Smooth muscle cell (in vitro differentiated cells): Measurements from ENCODE around the gene SUPT4H1. TPM values are rescaled to one million over a fixed set of nuclear protein-coding genes. Genes with fewer than 3 reads are reported as not detected.

ENCODE experiments used
- DNase-seq: peaks from one replicate; lab custom pipeline; 2025; ENCODE audit not compliant: unreplicated experiment; lab: John Stamatoyannopoulos, UW
- H2AFZ ChIP-seq: fragments of 200-600 bp; sonication (generic); 2 replicates; pipeline ENCODE4 v1.6.0; 2016; ENCODE audit warnings: antibody characterized with exemption, low read depth, mild to moderate bottlenecking
- H3F3A ChIP-seq: fragments of 200-600 bp; sonication (generic); 2 replicates; pipeline ENCODE4 v1.6.0; 2017; ENCODE audit warnings: antibody characterized with exemption, low read depth
- H3K27ac ChIP-seq: fragments of 200-600 bp; sonication (generic); 2 replicates; pipeline ENCODE4 v1.5.1; 2016; ENCODE audit warnings: low read depth, mild to moderate bottlenecking
- H3K27me3 ChIP-seq: fragments of 200-600 bp; sonication (generic); 2 replicates; pipeline ENCODE4 v1.6.1; 2016; ENCODE audit warnings: low read depth, mild to moderate bottlenecking
- H3K36me3 ChIP-seq: fragments of 200-600 bp; sonication (generic); 2 replicates; pipeline ENCODE4 v1.5.1; 2016; ENCODE audit warnings: low read depth
- H3K4me1 ChIP-seq: fragments of 200-600 bp; sonication (generic); 2 replicates; pipeline ENCODE4 v1.5.1; 2016; ENCODE audit warnings: low read depth
- H3K4me2 ChIP-seq: fragments of 200-600 bp; sonication (generic); 2 replicates; pipeline ENCODE4 v1.6.0; 2016; ENCODE audit warnings: mild to moderate bottlenecking
- H3K4me3 ChIP-seq: fragments of 200-600 bp; sonication (generic); 2 replicates; pipeline ENCODE4 v1.5.1; 2016; ENCODE audit warnings: mild to moderate bottlenecking
- H3K79me2 ChIP-seq: fragments of 200-600 bp; sonication (generic); 2 replicates; pipeline ENCODE4 v1.6.0; 2016; ENCODE audit warnings: low read depth, mild to moderate bottlenecking
- H3K9ac ChIP-seq: fragments of 200-600 bp; sonication (generic); 2 replicates; pipeline ENCODE4 v1.6.0; 2016; ENCODE audit warnings: low read depth
- H3K9me3 ChIP-seq: fragments of 200-600 bp; sonication (generic); replicated peaks from 2 replicates; pipeline ENCODE4 v1.5.1; 2016; ENCODE audit warnings: low read depth
- H4K20me1 ChIP-seq: fragments of 200-600 bp; sonication (generic); 2 replicates; pipeline ENCODE4 v1.6.0; 2016; ENCODE audit warnings: low read depth
- WGBS: methylation state at CpG from one replicate; pipeline ENCODE4 v1.1.7; 2016; ENCODE audit warnings: low lambda C conversion rate; 5-methylcytosine and 5-hydroxymethylcytosine counted together
- polyA plus RNA-seq: library from polyadenylated mRNA; unstranded; fragments of >200 nt; fragmentation: Nextera tagmentation; extraction: Ambion mirVana; gene quantifications from 2 replicates; pipeline ENCODE4 v1.2.1, GENCODE V29; 2016
- total RNA-seq: library from RNA; depleted of rRNA; stranded (reverse); fragments of >200 nt; gene quantifications from 2 replicates; pipeline ENCODE4 v1.2.3, GENCODE V29; 2014
- TF ChIP-seq, protein P1 (sequence below): fragments of 200-600 bp; sonication (generic); IDR thresholded peaks from 2 replicates; pipeline ENCODE4 v1.5.1; 2017; ENCODE audit warnings: borderline replicate concordance, mild to moderate bottlenecking, antibody characterized with exemption; ENCODE audit not compliant: insufficient read depth, poor library complexity, severe bottlenecking

The SUPT4H1 gene
- total and polyA plus RNA-seq, 2 experiments from 2014 or later, result 66.1 to 107 TPM

DNA sequence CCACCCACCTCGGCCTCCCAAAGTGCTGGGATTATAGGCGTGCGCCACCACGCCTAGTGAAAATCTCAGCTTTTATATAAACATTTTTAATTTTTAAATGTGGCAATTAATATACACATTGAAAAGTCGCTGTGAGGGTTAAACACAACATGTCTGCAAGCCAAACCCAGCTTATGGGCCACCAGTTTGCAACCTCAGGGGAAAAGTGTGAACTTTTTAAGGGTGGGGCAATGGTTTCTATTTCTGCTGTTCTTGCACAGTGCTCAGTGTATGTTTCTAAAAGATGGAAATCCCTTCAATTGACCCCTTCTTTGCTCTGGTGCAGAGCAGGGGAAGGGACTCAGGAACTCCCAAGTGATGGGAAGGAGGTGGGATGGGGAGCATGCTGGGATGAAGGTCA is 18.3 kb upstream of the SUPT4H1 start:
- H3K79me2 ChIP-seq, result no peaks in the 10 kb centered on the region

DNA sequence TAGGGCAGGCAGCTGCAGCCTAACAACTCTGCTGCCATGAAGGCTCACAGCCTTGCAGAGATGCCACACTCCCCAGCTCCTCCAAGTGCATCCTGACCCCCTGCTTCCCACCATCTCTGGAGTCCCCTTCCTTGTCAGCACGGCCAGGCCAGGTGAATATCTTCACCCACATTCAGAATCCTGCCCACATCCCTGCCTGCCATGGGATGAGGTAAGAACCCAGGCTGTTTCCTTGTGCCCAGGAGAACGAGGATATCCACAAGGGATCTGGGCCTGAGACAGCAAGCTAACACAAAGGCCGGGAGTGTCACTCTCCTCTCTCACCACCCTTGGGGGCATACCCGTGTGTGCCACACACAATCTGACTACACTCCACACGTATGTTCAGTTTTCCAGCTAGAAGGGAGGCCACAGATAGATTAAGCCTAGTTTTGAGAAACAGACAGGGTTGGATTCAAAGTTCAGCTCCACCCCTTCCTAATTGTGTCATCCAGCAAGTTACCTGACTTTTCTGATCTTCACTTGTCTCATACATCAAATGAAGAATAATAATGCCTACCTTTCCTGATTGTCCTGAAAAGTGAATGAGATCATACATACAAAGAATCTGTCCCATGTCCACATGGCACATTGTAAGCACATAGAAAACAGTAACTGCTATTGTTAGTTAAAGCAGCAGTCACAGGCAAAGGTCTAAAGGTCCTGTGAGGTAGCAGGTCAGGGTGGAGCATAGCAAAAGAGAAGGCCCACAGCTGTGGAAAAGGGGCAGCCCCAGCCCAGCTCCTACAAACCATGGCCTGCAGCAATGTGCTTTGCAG is 17.4 kb upstream of the SUPT4H1 start:
- H3K4me2 ChIP-seq, result no peak overlapping the region
- H3K4me1 ChIP-seq, result peaks cover 4% of the 10 kb centered on the region
- TF ChIP-seq, protein P1, sequence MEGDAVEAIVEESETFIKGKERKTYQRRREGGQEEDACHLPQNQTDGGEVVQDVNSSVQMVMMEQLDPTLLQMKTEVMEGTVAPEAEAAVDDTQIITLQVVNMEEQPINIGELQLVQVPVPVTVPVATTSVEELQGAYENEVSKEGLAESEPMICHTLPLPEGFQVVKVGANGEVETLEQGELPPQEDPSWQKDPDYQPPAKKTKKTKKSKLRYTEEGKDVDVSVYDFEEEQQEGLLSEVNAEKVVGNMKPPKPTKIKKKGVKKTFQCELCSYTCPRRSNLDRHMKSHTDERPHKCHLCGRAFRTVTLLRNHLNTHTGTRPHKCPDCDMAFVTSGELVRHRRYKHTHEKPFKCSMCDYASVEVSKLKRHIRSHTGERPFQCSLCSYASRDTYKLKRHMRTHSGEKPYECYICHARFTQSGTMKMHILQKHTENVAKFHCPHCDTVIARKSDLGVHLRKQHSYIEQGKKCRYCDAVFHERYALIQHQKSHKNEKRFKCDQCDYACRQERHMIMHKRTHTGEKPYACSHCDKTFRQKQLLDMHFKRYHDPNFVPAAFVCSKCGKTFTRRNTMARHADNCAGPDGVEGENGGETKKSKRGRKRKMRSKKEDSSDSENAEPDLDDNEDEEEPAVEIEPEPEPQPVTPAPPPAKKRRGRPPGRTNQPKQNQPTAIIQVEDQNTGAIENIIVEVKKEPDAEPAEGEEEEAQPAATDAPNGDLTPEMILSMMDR, result no peak
- no peaks in the 10 kb centered on the region for H3K9me3 ChIP-seq
- WGBS, result 90% methylated on average over 5 of the region's 5 CpGs
- no peak overlapping the region for H3K27ac ChIP-seq
- H3K79me2 ChIP-seq, result no peaks in the 10 kb centered on the region
- DNase-seq, result no peak
- H4K20me1 ChIP-seq, result no peaks in the 10 kb centered on the region
- no peak overlapping the region for H2AFZ ChIP-seq
- H3K9ac ChIP-seq, result no peak overlapping the region
- H3K27me3 ChIP-seq, result no peaks in the 10 kb centered on the region
- no peak overlapping the region for H3K4me3 ChIP-seq
- H3F3A ChIP-seq, result peaks cover 5% of the 10 kb centered on the region
- no peaks in the 10 kb centered on the region for H3K36me3 ChIP-seq

More for the DNA sequence above, 18.3 kb upstream of the SUPT4H1 start:
- no peak overlapping the region for H3K27ac ChIP-seq
- H3K36me3 ChIP-seq, result no peaks in the 10 kb centered on the region
- H3K9me3 ChIP-seq, result no peaks in the 10 kb centered on the region
- H3K4me2 ChIP-seq, result no peak overlapping the region
- H3K4me1 ChIP-seq, result no peaks in the 10 kb centered on the region
- no peak for DNase-seq
- H3K27me3 ChIP-seq, result no peaks in the 10 kb centered on the region
- no peak overlapping the region for H3K4me3 ChIP-seq
- H3K9ac ChIP-seq, result no peak overlapping the region
- whole genome bisulfite sequencing, result 96% methylated on average over 5 of the region's 5 CpGs
- TF ChIP-seq, protein P1, result no peak
- peaks cover 5% of the 10 kb centered on the region for H3F3A ChIP-seq
- no peaks in the 10 kb centered on the region for H4K20me1 ChIP-seq
- H2AFZ ChIP-seq, result no peak overlapping the region

DNA sequence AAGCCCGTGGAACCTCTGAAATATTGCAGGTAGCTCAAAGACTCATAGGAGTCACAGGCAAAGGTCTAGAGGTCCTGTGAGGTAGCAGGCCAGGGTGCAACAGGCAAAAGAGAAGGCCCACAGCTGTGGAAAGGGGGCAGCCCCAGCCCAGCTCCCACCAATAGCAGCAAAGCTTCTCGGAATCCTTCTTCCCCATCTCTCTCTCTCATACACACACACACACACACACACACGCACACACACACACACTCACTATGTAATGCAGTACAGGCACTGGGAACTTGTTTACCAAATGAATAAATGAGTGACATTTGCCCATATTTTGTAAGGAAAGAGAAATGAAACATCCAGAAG is 16.8 kb upstream of the SUPT4H1 start:
- no peak for DNase-seq
- no peaks in the 10 kb centered on the region for H3K79me2 ChIP-seq
- TF ChIP-seq, protein P1, result no peak
- no peak overlapping the region for H2AFZ ChIP-seq
- 92% methylated on average over 3 of the region's 3 CpGs for WGBS
- no peaks in the 10 kb centered on the region for H3K36me3 ChIP-seq
- no peak overlapping the region for H3K4me3 ChIP-seq
- no peak overlapping the region for H3K4me2 ChIP-seq
- no peaks in the 10 kb centered on the region for H3K9me3 ChIP-seq
- H3K27ac ChIP-seq, result no peak overlapping the region
- peaks cover 5% of the 10 kb centered on the region for H3F3A ChIP-seq
- no peaks in the 10 kb centered on the region for H4K20me1 ChIP-seq
- H3K9ac ChIP-seq, result no peak overlapping the region
- H3K4me1 ChIP-seq, result peaks cover 9% of the 10 kb centered on the region
- H3K27me3 ChIP-seq, result no peaks in the 10 kb centered on the region

DNA sequence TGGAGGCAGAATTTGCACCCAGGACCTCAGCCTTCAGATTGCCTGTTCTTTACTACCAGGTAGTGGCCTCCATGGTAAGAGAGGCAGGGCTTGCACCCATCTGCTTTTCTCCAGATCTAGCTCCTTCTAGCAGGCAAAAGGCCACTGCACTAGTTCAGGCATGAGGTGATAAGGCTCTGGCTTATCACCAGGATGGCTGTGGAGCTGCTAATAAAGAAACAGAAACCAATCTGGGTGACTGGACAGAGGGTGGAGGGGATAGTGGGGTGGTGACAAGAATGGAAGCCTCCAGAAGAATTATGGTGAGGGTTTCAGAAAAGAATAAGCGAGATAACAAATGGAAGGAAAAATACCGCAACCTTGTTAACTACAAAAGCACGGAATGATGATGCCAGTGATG is 15.5 kb upstream of the SUPT4H1 start:
- peaks cover 9% of the 10 kb centered on the region for H3K4me1 ChIP-seq
- TF ChIP-seq, protein P1, result no peak

More for the DNA sequence above, 15.5 kb upstream of the SUPT4H1 start:
- no peak overlapping the region for H3K4me3 ChIP-seq
- H3K27me3 ChIP-seq, result no peaks in the 10 kb centered on the region
- no peak overlapping the region for H3K4me2 ChIP-seq
- H3K27ac ChIP-seq, result no peak overlapping the region
- H3K9ac ChIP-seq, result no peak overlapping the region
- no peaks in the 10 kb centered on the region for H3K9me3 ChIP-seq
- no peak overlapping the region for H2AFZ ChIP-seq
- peaks cover 5% of the 10 kb centered on the region for H3F3A ChIP-seq
- no peak for DNase-seq
- no peaks in the 10 kb centered on the region for H4K20me1 ChIP-seq
- 77% methylated on average over 3 of the region's 3 CpGs for WGBS
- H3K36me3 ChIP-seq, result no peaks in the 10 kb centered on the region
- H3K79me2 ChIP-seq, result no peaks in the 10 kb centered on the region
